HepG2 (cell line): ENCODE data around the gene CSTF1. TPM values are rescaled to one million over a fixed set of nuclear protein-coding genes. Genes with fewer than 3 reads are reported as not detected.

Experiments used
- CCAR2 ChIP-seq: fragments of 200-400 bp; formaldehyde crosslinking; optimal IDR thresholded peaks from 2 replicates; pipeline ENCODE3; 2018; ENCODE audit warnings: low read depth, mild to moderate bottlenecking, low read length, moderate library complexity
- CENPT ChIP-seq: sonication (generic); formaldehyde crosslinking; IDR thresholded peaks from 2 replicates; pipeline ENCODE4 v1.8.0; 2022; ENCODE audit warnings: low read depth, mild to moderate bottlenecking, moderate library complexity, missing genetic modification reagents
- EEA1 ChIP-seq: sonication (generic); formaldehyde crosslinking; IDR thresholded peaks from 2 replicates; pipeline ENCODE4 v1.5.1; 2020; ENCODE audit warnings: mild to moderate bottlenecking, missing genetic modification reagents, borderline replicate concordance
- ERF ChIP-seq: IDR thresholded peaks from 2 replicates; pipeline ENCODE4 v1.6.1; 2018; ENCODE audit warnings: missing biosample characterization, missing genetic modification reagents
- GTF2F1 ChIP-seq: fragments of 150-350 bp; IDR thresholded peaks from 2 replicates; pipeline ENCODE4 v1.6.1; 2014; ENCODE audit warnings: low read length
- MTA3 ChIP-seq: sonication (generic); formaldehyde crosslinking; IDR thresholded peaks from 2 replicates; pipeline ENCODE4 v1.4.0; 2020; ENCODE audit warnings: missing genetic modification reagents
- NFKB2 ChIP-seq: sonication (generic); formaldehyde crosslinking; IDR thresholded peaks from 2 replicates; pipeline ENCODE4 v1.4.0; 2020; ENCODE audit warnings: missing genetic modification reagents, borderline replicate concordance
- NR2F6 ChIP-seq, 2 experiments: IDR thresholded peaks; 2 replicates each; pipeline ENCODE4 v1.6.1; 2016; ENCODE audit warnings: antibody characterized with exemption in 1 of 2, mild to moderate bottlenecking in 1 of 2
- POLR2AphosphoS2 ChIP-seq: IDR thresholded peaks from 2 replicates; pipeline ENCODE4 v1.6.1; 2011; ENCODE audit warnings: low read depth, low read length, improper control_type of control experiment
- RAD51 ChIP-seq: fragments of 450-650 bp; IDR thresholded peaks from 2 replicates; pipeline ENCODE4 v1.6.1; 2016; ENCODE audit warnings: borderline replicate concordance
- REXO4 ChIP-seq: sonication (generic); formaldehyde crosslinking; IDR thresholded peaks from 2 replicates; pipeline ENCODE4 v1.8.0; 2022; ENCODE audit warnings: missing genetic modification reagents, mild to moderate bottlenecking, borderline replicate concordance
- SP4 ChIP-seq: sonication (generic); formaldehyde crosslinking; IDR thresholded peaks from 2 replicates; pipeline ENCODE4 v1.8.1; 2023; ENCODE audit warnings: mild to moderate bottlenecking, missing genetic modification reagents
- YEATS2 ChIP-seq: sonication (generic); formaldehyde crosslinking; IDR thresholded peaks from 2 replicates; pipeline ENCODE4 v1.4.0; 2020; ENCODE audit warnings: missing genetic modification reagents, borderline replicate concordance
- ZNF263 ChIP-seq: sonication (generic); formaldehyde crosslinking; IDR thresholded peaks from 2 replicates; pipeline ENCODE4 v1.4.0; 2020; ENCODE audit warnings: missing genetic modification reagents
- ZNF543 ChIP-seq: sonication (generic); formaldehyde crosslinking; IDR thresholded peaks from 2 replicates; pipeline ENCODE4 v1.4.0; 2020; ENCODE audit warnings: mild to moderate bottlenecking, missing genetic modification reagents
- ZNF572 ChIP-seq: sonication (generic); formaldehyde crosslinking; IDR thresholded peaks from 2 replicates; pipeline ENCODE4 v1.5.1; 2020; ENCODE audit warnings: mild to moderate bottlenecking, missing genetic modification reagents
- ZNF672 ChIP-seq: sonication (generic); formaldehyde crosslinking; IDR thresholded peaks from 2 replicates; pipeline ENCODE4 v1.8.1; 2022; ENCODE audit warnings: missing genetic modification reagents
- polyA plus RNA-seq, 8 experiments: library from polyadenylated mRNA; depleted of rRNA in 3 of 8; stranded (reverse) in 7 of 8; unstranded in 1 of 8; fragments of >200 nt; fragmentation: Illumina TruSeq in 4 of 8; extraction: Trizol in 4 of 8; gene quantifications; 2 replicates each; pipeline versions ENCODE4 v1.2.1 to v1.2.3, GENCODE V29; 2011 to 2016; ENCODE audit warnings: low read depth in 4 of 8, missing spikeins in 1 of 8, mixed read lengths in 1 of 8; ENCODE audit not compliant: insufficient read depth in 1 of 8
- total RNA-seq, 5 experiments: library from RNA; depleted of rRNA; stranded (reverse); fragments of >200 nt; fragmentation: Illumina TruSeq; extraction: Trizol; gene quantifications; 2 replicates each; pipeline ENCODE4 v1.2.3, GENCODE V29; 2016; ENCODE audit warnings: low read depth in 1 of 5
- TF ChIP-seq, protein P1 (sequence below): sonication (generic); formaldehyde crosslinking; conservative IDR thresholded peaks from 2 replicates; pipeline ENCODE4 v1.5.0; 2020; ENCODE audit warnings: missing genetic modification reagents
- TF ChIP-seq, protein P2 (sequence below): sonication (generic); formaldehyde crosslinking; IDR thresholded peaks from 2 replicates; pipeline ENCODE4 v1.5.1; 2020; ENCODE audit warnings: mild to moderate bottlenecking, missing genetic modification reagents, borderline replicate concordance
- TF ChIP-seq, protein P3 (sequence below): sonication (generic); formaldehyde crosslinking; IDR thresholded peaks from 2 replicates; pipeline ENCODE4 v1.8.1; 2023; ENCODE audit warnings: mild to moderate bottlenecking, missing genetic modification reagents, borderline replicate concordance

The CSTF1 gene
- total and polyA plus RNA-seq, 2 of the 13 experiments (the other 11 are each of a cell fraction or from before 2014, with no cell fraction given): 70.9 to 100 TPM

DNA sequence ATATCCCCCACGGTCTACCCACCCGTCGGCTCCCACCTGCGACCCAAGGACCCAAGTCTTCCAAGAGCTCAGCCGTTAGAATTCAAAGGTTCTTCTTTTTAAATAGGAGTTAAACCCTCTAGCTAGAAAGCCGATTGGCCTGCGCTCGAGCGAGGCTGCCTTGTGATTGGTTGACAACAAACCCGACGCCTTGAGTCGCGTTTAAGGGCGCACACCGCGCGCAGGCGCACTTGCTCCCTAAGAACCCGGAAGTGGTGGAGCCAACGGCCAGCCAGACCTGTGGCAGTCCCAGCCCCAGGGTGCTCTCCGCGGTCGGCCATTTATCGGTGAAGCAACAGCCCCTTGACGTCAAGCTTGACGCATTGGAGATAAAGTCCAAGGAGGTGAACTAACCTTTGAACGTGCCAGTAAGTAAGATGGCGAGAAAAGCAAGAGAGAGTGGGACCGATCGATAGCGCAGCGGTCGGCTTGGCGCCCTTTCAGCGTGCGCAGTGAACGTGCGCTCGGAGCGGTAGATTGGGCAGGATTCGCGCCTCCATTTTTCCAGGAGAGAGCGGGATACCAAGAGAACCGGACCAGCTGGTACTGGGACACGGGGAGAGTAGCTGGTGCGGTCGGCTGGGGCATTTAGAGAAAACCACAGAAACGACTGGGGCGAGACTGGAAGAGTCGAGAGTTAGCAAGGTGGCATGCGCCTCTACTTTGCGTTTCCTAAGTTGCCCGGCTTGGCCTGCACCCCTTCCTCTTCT lies at the start of gene CSTF1, which contains the start of gene AURKA (continued):
- TF ChIP-seq, protein P1, sequence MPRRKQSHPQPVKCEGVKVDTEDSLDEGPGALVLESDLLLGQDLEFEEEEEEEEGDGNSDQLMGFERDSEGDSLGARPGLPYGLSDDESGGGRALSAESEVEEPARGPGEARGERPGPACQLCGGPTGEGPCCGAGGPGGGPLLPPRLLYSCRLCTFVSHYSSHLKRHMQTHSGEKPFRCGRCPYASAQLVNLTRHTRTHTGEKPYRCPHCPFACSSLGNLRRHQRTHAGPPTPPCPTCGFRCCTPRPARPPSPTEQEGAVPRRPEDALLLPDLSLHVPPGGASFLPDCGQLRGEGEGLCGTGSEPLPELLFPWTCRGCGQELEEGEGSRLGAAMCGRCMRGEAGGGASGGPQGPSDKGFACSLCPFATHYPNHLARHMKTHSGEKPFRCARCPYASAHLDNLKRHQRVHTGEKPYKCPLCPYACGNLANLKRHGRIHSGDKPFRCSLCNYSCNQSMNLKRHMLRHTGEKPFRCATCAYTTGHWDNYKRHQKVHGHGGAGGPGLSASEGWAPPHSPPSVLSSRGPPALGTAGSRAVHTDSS (CRISPR knock-in tag): no peak
- no peak for TF ChIP-seq ZNF672 (CRISPR knock-in tag)
- TF ChIP-seq NR2F6 (IDR thresholded peaks at IDR 0.05): peak; percentile 79
- TF ChIP-seq NR2F6 (CRISPR knock-in tag; IDR thresholded peaks at IDR 0.05): peak; percentile 94
- peak; percentile 88 for TF ChIP-seq CCAR2
- TF ChIP-seq YEATS2: peak; percentile 99
- peak; percentile 97 for TF ChIP-seq POLR2AphosphoS2
- TF ChIP-seq, protein P2, sequence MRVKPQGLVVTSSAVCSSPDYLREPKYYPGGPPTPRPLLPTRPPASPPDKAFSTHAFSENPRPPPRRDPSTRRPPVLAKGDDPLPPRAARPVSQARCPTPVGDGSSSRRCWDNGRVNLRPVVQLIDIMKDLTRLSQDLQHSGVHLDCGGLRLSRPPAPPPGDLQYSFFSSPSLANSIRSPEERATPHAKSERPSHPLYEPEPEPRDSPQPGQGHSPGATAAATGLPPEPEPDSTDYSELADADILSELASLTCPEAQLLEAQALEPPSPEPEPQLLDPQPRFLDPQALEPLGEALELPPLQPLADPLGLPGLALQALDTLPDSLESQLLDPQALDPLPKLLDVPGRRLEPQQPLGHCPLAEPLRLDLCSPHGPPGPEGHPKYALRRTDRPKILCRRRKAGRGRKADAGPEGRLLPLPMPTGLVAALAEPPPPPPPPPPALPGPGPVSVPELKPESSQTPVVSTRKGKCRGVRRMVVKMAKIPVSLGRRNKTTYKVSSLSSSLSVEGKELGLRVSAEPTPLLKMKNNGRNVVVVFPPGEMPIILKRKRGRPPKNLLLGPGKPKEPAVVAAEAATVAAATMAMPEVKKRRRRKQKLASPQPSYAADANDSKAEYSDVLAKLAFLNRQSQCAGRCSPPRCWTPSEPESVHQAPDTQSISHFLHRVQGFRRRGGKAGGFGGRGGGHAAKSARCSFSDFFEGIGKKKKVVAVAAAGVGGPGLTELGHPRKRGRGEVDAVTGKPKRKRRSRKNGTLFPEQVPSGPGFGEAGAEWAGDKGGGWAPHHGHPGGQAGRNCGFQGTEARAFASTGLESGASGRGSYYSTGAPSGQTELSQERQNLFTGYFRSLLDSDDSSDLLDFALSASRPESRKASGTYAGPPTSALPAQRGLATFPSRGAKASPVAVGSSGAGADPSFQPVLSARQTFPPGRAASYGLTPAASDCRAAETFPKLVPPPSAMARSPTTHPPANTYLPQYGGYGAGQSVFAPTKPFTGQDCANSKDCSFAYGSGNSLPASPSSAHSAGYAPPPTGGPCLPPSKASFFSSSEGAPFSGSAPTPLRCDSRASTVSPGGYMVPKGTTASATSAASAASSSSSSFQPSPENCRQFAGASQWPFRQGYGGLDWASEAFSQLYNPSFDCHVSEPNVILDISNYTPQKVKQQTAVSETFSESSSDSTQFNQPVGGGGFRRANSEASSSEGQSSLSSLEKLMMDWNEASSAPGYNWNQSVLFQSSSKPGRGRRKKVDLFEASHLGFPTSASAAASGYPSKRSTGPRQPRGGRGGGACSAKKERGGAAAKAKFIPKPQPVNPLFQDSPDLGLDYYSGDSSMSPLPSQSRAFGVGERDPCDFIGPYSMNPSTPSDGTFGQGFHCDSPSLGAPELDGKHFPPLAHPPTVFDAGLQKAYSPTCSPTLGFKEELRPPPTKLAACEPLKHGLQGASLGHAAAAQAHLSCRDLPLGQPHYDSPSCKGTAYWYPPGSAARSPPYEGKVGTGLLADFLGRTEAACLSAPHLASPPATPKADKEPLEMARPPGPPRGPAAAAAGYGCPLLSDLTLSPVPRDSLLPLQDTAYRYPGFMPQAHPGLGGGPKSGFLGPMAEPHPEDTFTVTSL (CRISPR knock-in tag): no peak
- peak; percentile 82 for TF ChIP-seq ZNF263
- TF ChIP-seq REXO4 (CRISPR knock-in tag): peak; percentile 81; the same call in 1 of the 2 replicates
- TF ChIP-seq EEA1 (CRISPR knock-in tag): peak; percentile 46; the same call in 1 of the 2 replicates
- TF ChIP-seq, protein P3, sequence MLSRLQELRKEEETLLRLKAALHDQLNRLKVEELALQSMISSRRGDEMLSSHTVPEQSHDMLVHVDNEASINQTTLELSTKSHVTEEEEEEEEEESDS: peak; percentile 95
- peak; percentile 98 for TF ChIP-seq ERF (CRISPR knock-in tag)
- TF ChIP-seq NFKB2 (CRISPR knock-in tag): peak; percentile 99
- peak; percentile 94 for TF ChIP-seq CENPT (CRISPR knock-in tag)
- TF ChIP-seq RAD51: no peak
- peak; percentile 89; the same call in 1 of the 2 replicates for TF ChIP-seq ZNF572
- TF ChIP-seq ZNF543 (CRISPR knock-in tag): peak; percentile 79; the same call in 1 of the 2 replicates
- TF ChIP-seq SP4 (CRISPR knock-in tag): peak; percentile 74; the same call in 1 of the 2 replicates
- no peak for TF ChIP-seq MTA3 (CRISPR knock-in tag)
- peak; percentile 76; the same call in 1 of the 2 replicates for TF ChIP-seq GTF2F1
